HG02763 (cell line): ENCODE measurements around the gene ITGB1BP1.

Experiments used
- ATAC-seq: cut with Tn5 transposase; IDR thresholded peaks from one replicate; pipeline ENCODE4 v1.9.1; 2021; ENCODE audit warnings: mild to moderate bottlenecking, moderate library complexity; ENCODE audit not compliant: unreplicated experiment

Gene ITGB1BP1

GRCh38 chr2:9354318-9354717 is 69.0 kb downstream of the ITGB1BP1 start:
- no peak for ATAC-seq
